Astrocyte (in vitro differentiated cells and primary cell): ENCODE data around the gene SDK1. TPM values are rescaled to one million over a fixed set of nuclear protein-coding genes. Genes with fewer than 3 reads are reported as not detected.

Experiments used
- DNase-seq: peaks from one replicate; pipeline ENCODE4 v3.0.0-alpha.2; 2010; ENCODE audit warnings: low read depth
- FAIRE-seq: peaks from 2 replicates; lab custom pipeline; 2011; peaks lifted over from hg19 to GRCh38; lab: Jason Lieb, UNC
- H2AFZ ChIP-seq: 2 replicates; pipeline ENCODE4 v1.6.0; 2012; ENCODE audit warnings: low read depth, low read length, inconsistent platforms
- H3K27ac ChIP-seq: 2 replicates; pipeline ENCODE4 v1.5.1; 2011; ENCODE audit warnings: low read depth, low read length, inconsistent platforms
- H3K27me3 ChIP-seq: 2 replicates; pipeline ENCODE4 v1.6.0; 2011; ENCODE audit warnings: low read length, inconsistent platforms; ENCODE audit not compliant: insufficient read depth
- H3K36me3 ChIP-seq: 2 replicates; pipeline ENCODE4 v1.5.1; 2011; ENCODE audit warnings: low read length, inconsistent platforms; ENCODE audit not compliant: insufficient read depth
- H3K4me1 ChIP-seq: 2 replicates; pipeline ENCODE4 v1.5.1; 2011; ENCODE audit warnings: low read length, inconsistent platforms; ENCODE audit not compliant: insufficient read depth
- H3K4me2 ChIP-seq: 2 replicates; pipeline ENCODE4 v1.6.0; 2012; ENCODE audit warnings: low read length, inconsistent platforms
- H3K4me3 ChIP-seq: 2 replicates; pipeline ENCODE4 v1.5.1; 2011; ENCODE audit warnings: low read depth, mild to moderate bottlenecking, low read length, inconsistent platforms; ENCODE audit not compliant: insufficient read depth
- H3K79me2 ChIP-seq: 2 replicates; pipeline ENCODE4 v1.6.0; 2012; ENCODE audit warnings: mild to moderate bottlenecking, low read length, inconsistent platforms; ENCODE audit not compliant: insufficient read depth
- H3K9ac ChIP-seq: 2 replicates; pipeline ENCODE4 v1.6.0; 2012; ENCODE audit warnings: mild to moderate bottlenecking, low read length, inconsistent platforms
- H3K9me3 ChIP-seq: 2 replicates; pipeline ENCODE4 v1.5.1; 2012; ENCODE audit warnings: low read depth, mild to moderate bottlenecking, low read length, inconsistent platforms; ENCODE audit not compliant: insufficient read depth
- H4K20me1 ChIP-seq: 2 replicates; pipeline ENCODE4 v1.6.0; 2012; ENCODE audit warnings: low read length, inconsistent platforms; ENCODE audit not compliant: insufficient read depth
- H3K27ac Mint-ChIP-seq: one replicate; pipeline ENCODE4 v1.8.0; 2021; ENCODE audit warnings: mild to moderate bottlenecking, mixed read lengths; ENCODE audit not compliant: unreplicated experiment
- H3K27me3 Mint-ChIP-seq: one replicate; pipeline ENCODE4 v1.8.0; 2021; ENCODE audit warnings: low read depth, mixed read lengths; ENCODE audit not compliant: unreplicated experiment
- H3K36me3 Mint-ChIP-seq: one replicate; pipeline ENCODE4 v1.8.0; 2021; ENCODE audit warnings: low read depth, mixed read lengths; ENCODE audit not compliant: unreplicated experiment
- H3K4me1 Mint-ChIP-seq: one replicate; pipeline ENCODE4 v1.8.0; 2021; ENCODE audit warnings: low read depth, mixed read lengths; ENCODE audit not compliant: unreplicated experiment
- H3K4me3 Mint-ChIP-seq: one replicate; pipeline ENCODE4 v1.8.0; 2021; ENCODE audit warnings: mild to moderate bottlenecking, moderate library complexity, mixed read lengths; ENCODE audit not compliant: unreplicated experiment
- H3K9me3 Mint-ChIP-seq: one replicate; pipeline ENCODE4 v1.8.0; 2021; ENCODE audit warnings: mild to moderate bottlenecking, mixed read lengths; ENCODE audit not compliant: unreplicated experiment
- CTCF ChIP-seq: IDR thresholded peaks from 2 replicates; pipeline ENCODE4 v1.5.1; 2011; ENCODE audit warnings: low read depth, mild to moderate bottlenecking, inconsistent platforms, low read length, moderate library complexity; ENCODE audit not compliant: insufficient read depth
- EZH2 ChIP-seq: IDR thresholded peaks from 2 replicates; pipeline ENCODE4 v1.6.1; 2012; ENCODE audit warnings: mild to moderate bottlenecking, low read length, inconsistent platforms; ENCODE audit not compliant: insufficient read depth
- total RNA-seq: library from RNA; stranded (reverse); gene quantifications from 2 replicates; pipeline ENCODE4 v1.2.1, GENCODE V29; 2021

Gene SDK1
- total RNA-seq, 1 donor from 2014 or later, result 4.2 TPM

GRCh38 chr7:4073052-4073451, 772.0 kb downstream of the SDK1 start:
- no peak for FAIRE-seq
- no peaks in the 10 kb centered on the region for H3K9me3 ChIP-seq

GRCh38 chr7:4073750-4074149, 772.7 kb downstream of the SDK1 start:
- TF ChIP-seq CTCF (no peak), EZH2 (no peak)
- no peaks in the 10 kb centered on the region for H3K27me3 ChIP-seq
- no peak overlapping the region for H3K4me2 ChIP-seq
- peaks cover 7% of the 10 kb centered on the region for H3K27me3 Mint-ChIP-seq
- H3K9ac ChIP-seq, result no peak overlapping the region
- H3K9me3 ChIP-seq, result peaks cover 3% of the 10 kb centered on the region
- H3K4me3 Mint-ChIP-seq, result no peak overlapping the region
- H2AFZ ChIP-seq, result no peak overlapping the region
- no peaks in the 10 kb centered on the region for H4K20me1 ChIP-seq
- no peak overlapping the region for H3K4me3 ChIP-seq
- H3K36me3 ChIP-seq, result no peaks in the 10 kb centered on the region
- no peak for DNase-seq
- H3K4me1 ChIP-seq, result no peaks in the 10 kb centered on the region
- H3K27ac ChIP-seq, result no peak overlapping the region
- peaks cover 9% of the 10 kb centered on the region for H3K9me3 Mint-ChIP-seq
- FAIRE-seq, result no peak
- H3K4me1 Mint-ChIP-seq, result no peaks in the 10 kb centered on the region
- H3K79me2 ChIP-seq, result no peaks in the 10 kb centered on the region
- H3K36me3 Mint-ChIP-seq, result peaks cover 1% of the 10 kb centered on the region
- H3K27ac Mint-ChIP-seq, result no peak overlapping the region

More at GRCh38 chr7:4073052-4073451, 772.0 kb downstream of the SDK1 start:
- H2AFZ ChIP-seq, result no peak overlapping the region
- H3K27me3 Mint-ChIP-seq, result peaks cover 7% of the 10 kb centered on the region
- H3K27ac ChIP-seq, result no peak overlapping the region
- H3K27me3 ChIP-seq, result no peaks in the 10 kb centered on the region
- peaks cover 1% of the 10 kb centered on the region for H3K36me3 Mint-ChIP-seq
- no peak overlapping the region for H3K27ac Mint-ChIP-seq
- H3K4me1 Mint-ChIP-seq, result no peaks in the 10 kb centered on the region
- H3K79me2 ChIP-seq, result no peaks in the 10 kb centered on the region
- H3K4me3 ChIP-seq, result no peak overlapping the region
- H4K20me1 ChIP-seq, result no peaks in the 10 kb centered on the region
- TF ChIP-seq CTCF, result no peak
- no peak for TF ChIP-seq EZH2
- H3K9ac ChIP-seq, result no peak overlapping the region
- H3K4me3 Mint-ChIP-seq, result no peak overlapping the region
- peaks cover 8% of the 10 kb centered on the region for H3K9me3 Mint-ChIP-seq
- H3K36me3 ChIP-seq, result no peaks in the 10 kb centered on the region
- no peak overlapping the region for H3K4me2 ChIP-seq
- DNase-seq, result no peak
- H3K4me1 ChIP-seq, result no peaks in the 10 kb centered on the region

- Histone ChIP-seq H3K27me3 (no peaks in the 10 kb centered on the region), H3K9ac (no peak overlapping the region), H3K79me2 (no peaks in the 10 kb centered on the region), H3K4me3 (no peak overlapping the region), H3K4me1 (no peaks in the 10 kb centered on the region), H3K9me3 (peaks cover 3% of the 10 kb centered on the region), H3K36me3 (no peaks in the 10 kb centered on the region), H3K4me2 (no peak overlapping the region), H4K20me1 (no peaks in the 10 kb centered on the region), H3K27ac (no peak overlapping the region), H2AFZ (no peak overlapping the region)
- Mint-ChIP-seq H3K9me3 (peaks cover 10% of the 10 kb centered on the region), H3K4me3 (no peak overlapping the region), H3K36me3 (peaks cover 1% of the 10 kb centered on the region), H3K4me1 (no peaks in the 10 kb centered on the region), H3K27me3 (peaks cover 7% of the 10 kb centered on the region), H3K27ac (no peak overlapping the region)
- FAIRE-seq, result no peak
- no peak for TF ChIP-seq EZH2
- TF ChIP-seq CTCF, result no peak
- DNase-seq, result no peak
These were observed 773.4 kb downstream of the SDK1 start for GRCh38 chr7:4074407-4074806.
